Measurements from ENCODE around the gene ITGA8.

DNA sequence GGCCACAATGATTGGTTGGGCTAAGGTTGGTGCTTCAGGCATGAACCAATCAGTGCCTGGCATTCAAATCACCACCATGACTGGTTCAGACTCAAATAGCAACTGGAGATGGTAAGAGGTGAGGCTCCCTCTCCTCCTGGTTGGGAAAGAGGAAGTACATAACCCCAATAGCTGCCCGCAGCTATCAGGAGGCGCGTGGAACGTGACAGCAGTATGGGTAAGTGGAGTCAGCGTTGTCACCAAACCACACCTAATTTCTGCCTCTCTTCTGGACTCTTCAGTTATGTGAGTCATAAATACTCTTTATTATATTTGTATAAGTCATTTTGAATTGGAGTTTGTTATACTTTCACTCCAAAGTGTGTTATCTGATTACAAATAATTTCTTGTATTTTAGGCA, 17.9 kb upstream of the ITGA8 start:
- TF ChIP-seq CTCF (IDR thresholded peaks at IDR 0.05; ENCODE audit: low read length) (no peak), EZH2 (IDR thresholded peaks at IDR 0.05; ENCODE audit: borderline replicate concordance, low read length) (no peak)

Measured in OCI-LY1 (cell line).